A673 (cell line): ENCODE measurements around the gene ADGRL3. TPM values are rescaled to one million over a fixed set of nuclear protein-coding genes. Genes with fewer than 3 reads are reported as not detected.

Experiments used
- BruUV-seq: library from RNA; stranded (reverse); fragments of 400-500 nt; replicated peaks from 2 replicates; lab custom pipeline; 2021; lab: Mats Ljungman, UMichigan
- CTCF ChIA-PET: fragments of 300-600 bp; sonication (Branson Sonifier 250); formaldehyde crosslinking; loops from one replicate; lab custom pipeline; 2022; ENCODE audit warnings: antibody characterized with exemption; lab: Charles Lee
- POLR2A ChIA-PET: fragments of 300-600 bp; sonication (Branson Sonifier 250); formaldehyde crosslinking; loops from one replicate; lab custom pipeline; 2022; ENCODE audit warnings: antibody characterized with exemption; ENCODE audit not compliant: low non-redundant PET; lab: Charles Lee
- DNase-seq: peaks from one replicate; pipeline ENCODE4 v3.0.0-alpha.2; 2015; ENCODE audit warnings: low spot score
- H3K27ac ChIP-seq: fragments of 200-600 bp; sonication (generic); 2 replicates; pipeline ENCODE4 v1.5.1; 2016; ENCODE audit warnings: mixed run types, low read depth, mild to moderate bottlenecking, mixed read lengths, antibody characterized with exemption, low read length; ENCODE audit not compliant: poor library complexity, severe bottlenecking
- H3K27me3 ChIP-seq: fragments of 200-600 bp; sonication (generic); replicated peaks from 2 replicates; pipeline ENCODE4 v1.6.1; 2017; ENCODE audit warnings: mixed run types, low read depth, mild to moderate bottlenecking, mixed read lengths, antibody characterized with exemption, low read length; ENCODE audit not compliant: insufficient read depth, poor library complexity
- H3K36me3 ChIP-seq: fragments of 200-600 bp; sonication (generic); 2 replicates; pipeline ENCODE4 v1.6.1; 2016; ENCODE audit warnings: mixed run types, mild to moderate bottlenecking, mixed read lengths, antibody characterized with exemption, low read length; ENCODE audit not compliant: insufficient read depth, poor library complexity, severe bottlenecking
- H3K4me1 ChIP-seq: fragments of 200-600 bp; sonication (generic); 2 replicates; pipeline ENCODE4 v1.6.1; 2017; ENCODE audit warnings: mixed run types, mild to moderate bottlenecking, mixed read lengths, antibody characterized with exemption, low read length; ENCODE audit not compliant: insufficient read depth, poor library complexity, severe bottlenecking
- H3K4me3 ChIP-seq: fragments of 200-600 bp; sonication (generic); 2 replicates; pipeline ENCODE4 v1.5.1; 2016; ENCODE audit warnings: low read depth, mixed run types, mild to moderate bottlenecking, mixed read lengths, low read length; ENCODE audit not compliant: poor library complexity, severe bottlenecking
- H3K9me3 ChIP-seq: fragments of 200-600 bp; sonication (generic); 2 replicates; pipeline ENCODE4 v1.6.1; 2016; ENCODE audit warnings: mixed run types, low read depth, mild to moderate bottlenecking, mixed read lengths, antibody characterized with exemption, low read length; ENCODE audit not compliant: poor library complexity, severe bottlenecking
- EZH2 ChIP-seq: fragments of 200-600 bp; sonication (generic); IDR thresholded peaks from 2 replicates; pipeline ENCODE4 v1.6.1; 2017; ENCODE audit warnings: borderline replicate concordance, low read depth, mild to moderate bottlenecking, mixed read lengths, antibody characterized with exemption, low read length; ENCODE audit not compliant: poor library complexity, severe bottlenecking
- intact Hi-C: fragments of 100-400 bp; cut with micrococcal nuclease; formaldehyde crosslinking; loops from one replicate; pipeline ENCODE4 v1.10.0; 2022; ENCODE audit not compliant: unreplicated experiment
- total RNA-seq: library from RNA; stranded (reverse); gene quantifications from 2 replicates; pipeline ENCODE4 v1.2.3, GENCODE V29; 2021
- TF ChIP-seq, protein P1 (sequence below): fragments of 300-800, 200-600 bp; sonication (generic); conservative IDR thresholded peaks from 2 replicates; pipeline ENCODE4 v1.5.1; 2017; ENCODE audit warnings: low read depth, mild to moderate bottlenecking, antibody characterized with exemption, low read length, moderate library complexity, mixed read lengths

ADGRL3 gene
- total RNA-seq, 1 experiment from 2014 or later = not detected

DNA sequence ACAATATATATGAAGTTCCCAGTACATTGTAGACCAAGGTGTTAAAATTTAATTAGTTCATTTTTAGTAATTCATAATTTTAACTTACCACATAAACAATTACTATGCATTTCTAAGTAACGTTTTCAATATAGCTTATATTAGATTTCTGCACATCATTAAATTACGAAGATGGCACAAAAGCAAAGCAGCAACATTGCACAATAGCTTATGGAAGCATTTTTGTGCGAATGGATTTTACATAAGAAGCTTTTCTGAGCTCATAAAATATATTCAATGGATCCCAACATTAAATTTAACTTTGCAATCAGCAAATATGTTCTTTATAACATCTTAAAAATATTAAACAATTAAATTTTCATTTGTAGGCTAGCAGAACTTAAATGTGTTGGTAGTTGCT is 875.4 kb downstream of the ADGRL3 start:
- ChIA-PET CTCF (no interaction called here), POLR2A (no interaction called here)
- H3K4me1 ChIP-seq = no peaks in the 10 kb centered on the region
- no peak overlapping the region for H3K27ac ChIP-seq
- no peaks in the 10 kb centered on the region for H3K9me3 ChIP-seq
- TF ChIP-seq, protein P1, sequence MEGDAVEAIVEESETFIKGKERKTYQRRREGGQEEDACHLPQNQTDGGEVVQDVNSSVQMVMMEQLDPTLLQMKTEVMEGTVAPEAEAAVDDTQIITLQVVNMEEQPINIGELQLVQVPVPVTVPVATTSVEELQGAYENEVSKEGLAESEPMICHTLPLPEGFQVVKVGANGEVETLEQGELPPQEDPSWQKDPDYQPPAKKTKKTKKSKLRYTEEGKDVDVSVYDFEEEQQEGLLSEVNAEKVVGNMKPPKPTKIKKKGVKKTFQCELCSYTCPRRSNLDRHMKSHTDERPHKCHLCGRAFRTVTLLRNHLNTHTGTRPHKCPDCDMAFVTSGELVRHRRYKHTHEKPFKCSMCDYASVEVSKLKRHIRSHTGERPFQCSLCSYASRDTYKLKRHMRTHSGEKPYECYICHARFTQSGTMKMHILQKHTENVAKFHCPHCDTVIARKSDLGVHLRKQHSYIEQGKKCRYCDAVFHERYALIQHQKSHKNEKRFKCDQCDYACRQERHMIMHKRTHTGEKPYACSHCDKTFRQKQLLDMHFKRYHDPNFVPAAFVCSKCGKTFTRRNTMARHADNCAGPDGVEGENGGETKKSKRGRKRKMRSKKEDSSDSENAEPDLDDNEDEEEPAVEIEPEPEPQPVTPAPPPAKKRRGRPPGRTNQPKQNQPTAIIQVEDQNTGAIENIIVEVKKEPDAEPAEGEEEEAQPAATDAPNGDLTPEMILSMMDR = no peak
- no peak for TF ChIP-seq EZH2
- H3K4me3 ChIP-seq = no peak overlapping the region
- no peak for DNase-seq
- no peaks in the 10 kb centered on the region for H3K27me3 ChIP-seq
- intact Hi-C loops = no loop called here
- no TSS peak for BruUV-seq
- H3K36me3 ChIP-seq = no peaks in the 10 kb centered on the region

DNA sequence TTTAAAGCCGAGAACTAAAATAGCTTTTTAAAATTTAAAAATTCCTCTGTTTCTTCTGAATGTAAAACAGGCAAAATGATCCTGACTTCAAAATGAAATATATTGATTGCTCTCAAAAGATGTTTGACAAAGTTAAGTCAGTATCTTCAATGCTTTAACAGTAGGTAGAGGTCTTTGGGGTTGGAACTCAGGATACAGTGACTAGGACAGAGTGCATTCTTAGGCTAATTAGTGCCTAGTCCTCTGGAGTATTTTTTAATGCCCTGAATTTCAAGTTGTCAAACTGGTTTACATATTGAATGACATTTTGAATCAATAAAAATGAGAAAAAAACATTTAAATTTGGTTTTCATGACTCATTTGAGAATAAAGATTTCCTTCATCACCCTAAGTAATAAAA is 877.3 kb downstream of the ADGRL3 start:
- ChIA-PET CTCF (no interaction called here), POLR2A (no interaction called here)
- DNase-seq = no peak
- H3K9me3 ChIP-seq = no peaks in the 10 kb centered on the region
- H3K4me1 ChIP-seq = no peaks in the 10 kb centered on the region
- no peak overlapping the region for H3K4me3 ChIP-seq
- H3K27me3 ChIP-seq = no peaks in the 10 kb centered on the region
- no TSS peak for BruUV-seq
- H3K36me3 ChIP-seq = no peaks in the 10 kb centered on the region
- no peak for TF ChIP-seq EZH2
- TF ChIP-seq, protein P1 = no peak
- no peak overlapping the region for H3K27ac ChIP-seq
- intact Hi-C loops = no loop called here

DNA sequence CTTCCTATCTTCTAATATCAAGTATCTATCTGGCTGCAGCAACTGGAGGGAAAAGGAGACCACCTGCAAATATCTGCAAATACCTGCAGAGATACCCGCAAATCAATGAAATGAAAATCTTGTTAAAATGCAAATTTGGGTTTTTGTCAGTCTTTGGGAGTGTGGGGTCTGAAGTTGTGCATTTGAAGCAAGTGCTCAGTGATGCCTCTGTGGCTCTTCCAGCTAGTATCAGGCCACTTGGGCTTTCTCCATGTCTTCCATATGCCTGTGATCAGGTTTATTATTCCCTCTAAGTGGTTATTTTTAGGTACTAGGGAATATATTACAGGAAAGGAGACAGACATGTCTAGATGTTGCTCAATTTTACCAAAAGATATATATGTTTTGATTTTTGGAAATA is 880.3 kb downstream of the ADGRL3 start:
- no peak for TF ChIP-seq EZH2
- no peak for DNase-seq
- no peaks in the 10 kb centered on the region for H3K27me3 ChIP-seq
- CTCF ChIA-PET = no interaction called here
- intact Hi-C loops = no loop called here
- no peaks in the 10 kb centered on the region for H3K9me3 ChIP-seq
- POLR2A ChIA-PET = no interaction called here
- H3K27ac ChIP-seq = no peak overlapping the region
- no peaks in the 10 kb centered on the region for H3K36me3 ChIP-seq
- no peak overlapping the region for H3K4me3 ChIP-seq
- H3K4me1 ChIP-seq = no peaks in the 10 kb centered on the region
- BruUV-seq = no TSS peak

DNA sequence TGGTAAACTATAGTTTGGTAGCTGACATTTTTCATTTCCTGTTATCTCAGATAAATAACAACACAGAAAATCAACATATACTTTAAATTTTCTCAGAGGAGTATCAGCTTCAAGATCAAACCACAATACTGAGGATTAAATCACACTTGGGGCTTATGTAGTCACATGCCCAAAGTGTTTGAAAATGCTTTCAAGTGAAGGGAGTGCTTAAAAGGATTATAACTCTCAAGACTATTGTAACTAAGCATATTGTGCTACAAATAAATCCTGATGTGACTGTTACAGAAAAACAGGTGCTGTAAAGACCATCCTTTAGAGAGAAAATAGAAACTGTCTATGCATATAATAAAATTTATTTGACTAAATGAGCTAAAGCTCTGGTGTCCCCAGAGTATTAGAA is 887.6 kb downstream of the ADGRL3 start:
- no peak overlapping the region for H3K4me3 ChIP-seq
- intact Hi-C loops = no loop called here
- BruUV-seq = no TSS peak
- TF ChIP-seq EZH2 = no peak
- TF ChIP-seq, protein P1 = no peak
- no peaks in the 10 kb centered on the region for H3K9me3 ChIP-seq
- POLR2A ChIA-PET = no interaction called here
- H3K27me3 ChIP-seq = no peaks in the 10 kb centered on the region
- no peaks in the 10 kb centered on the region for H3K4me1 ChIP-seq
- DNase-seq = no peak
- no peaks in the 10 kb centered on the region for H3K36me3 ChIP-seq
- CTCF ChIA-PET = no interaction called here
- H3K27ac ChIP-seq = no peak overlapping the region
